IMR-90 (cell line): ENCODE measurements around the gene RUSC1.

Source experiments
- BHLHE40 ChIP-seq: fragments of 150-350 bp; IDR thresholded peaks from 2 replicates; pipeline ENCODE4 v1.6.1; 2016; ENCODE audit warnings: mild to moderate bottlenecking, low read depth, low read length
- CEBPB ChIP-seq: IDR thresholded peaks from 2 replicates; pipeline ENCODE4 v1.6.1; 2012; ENCODE audit warnings: low read depth, low read length, improper control_type of control experiment
- CHD1 ChIP-seq: IDR thresholded peaks from 2 replicates; pipeline ENCODE4 v1.6.1; 2012; ENCODE audit warnings: low read depth, low read length, improper control_type of control experiment
- FOS ChIP-seq: fragments of 150-350 bp; IDR thresholded peaks from 2 replicates; pipeline ENCODE4 v1.6.1; 2016; ENCODE audit warnings: low read depth, low read length
- MAFK ChIP-seq: IDR thresholded peaks from 2 replicates; pipeline ENCODE4 v1.6.1; 2012; ENCODE audit warnings: low read depth, low read length, improper control_type of control experiment
- MAZ ChIP-seq: IDR thresholded peaks from 2 replicates; pipeline ENCODE4 v1.6.1; 2012; ENCODE audit warnings: low read depth, mild to moderate bottlenecking, low read length, improper control_type of control experiment, moderate library complexity, borderline replicate concordance
- POLR2A ChIP-seq: IDR thresholded peaks from 2 replicates; pipeline ENCODE4 v1.6.1; 2012; ENCODE audit warnings: mild to moderate bottlenecking, low read depth, low read length
- RAD21 ChIP-seq: IDR thresholded peaks from 2 replicates; pipeline ENCODE4 v1.6.1; 2012; ENCODE audit warnings: low read length, improper control_type of control experiment
- RCOR1 ChIP-seq: IDR thresholded peaks from 2 replicates; pipeline ENCODE4 v1.6.1; 2012; ENCODE audit warnings: mild to moderate bottlenecking, low read length, improper control_type of control experiment; ENCODE audit not compliant: insufficient replicate concordance
- RFX5 ChIP-seq: IDR thresholded peaks from 2 replicates; pipeline ENCODE4 v1.8.0; 2012; ENCODE audit warnings: low read depth, mild to moderate bottlenecking, low read length, moderate library complexity
- SMC3 ChIP-seq: fragments of 150-350 bp; IDR thresholded peaks from 2 replicates; pipeline ENCODE4 v1.6.1; 2016; ENCODE audit warnings: low read depth, mild to moderate bottlenecking, antibody characterized with exemption, low read length, moderate library complexity
- TF ChIP-seq, protein P1 (sequence below): conservative IDR thresholded peaks from 2 replicates; pipeline ENCODE4 v1.5.1; 2012; ENCODE audit warnings: mild to moderate bottlenecking, low read depth, low read length, improper control_type of control experiment
- TF ChIP-seq, protein P2 (sequence below): fragments of 150-350 bp; IDR thresholded peaks from 2 replicates; pipeline ENCODE4 v1.6.1; 2016; ENCODE audit warnings: low read depth, mild to moderate bottlenecking, low read length, moderate library complexity, borderline replicate concordance

DNA sequence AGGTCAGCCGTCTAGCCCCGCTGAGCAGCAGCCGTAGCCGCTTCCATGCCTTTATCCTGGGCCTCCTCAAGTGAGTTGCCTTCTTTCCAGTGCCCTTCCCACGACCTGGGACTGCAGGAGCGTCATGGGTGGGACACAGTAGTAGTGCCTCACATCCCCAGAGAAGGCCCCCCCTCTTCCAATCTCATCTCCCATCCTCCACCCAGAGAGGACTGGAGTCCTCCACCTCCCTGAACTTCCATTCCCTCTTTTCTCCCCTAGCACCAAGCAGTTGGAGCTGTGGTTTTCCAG, 4.9 kb downstream of the RUSC1 start:
- TF ChIP-seq, protein P1, sequence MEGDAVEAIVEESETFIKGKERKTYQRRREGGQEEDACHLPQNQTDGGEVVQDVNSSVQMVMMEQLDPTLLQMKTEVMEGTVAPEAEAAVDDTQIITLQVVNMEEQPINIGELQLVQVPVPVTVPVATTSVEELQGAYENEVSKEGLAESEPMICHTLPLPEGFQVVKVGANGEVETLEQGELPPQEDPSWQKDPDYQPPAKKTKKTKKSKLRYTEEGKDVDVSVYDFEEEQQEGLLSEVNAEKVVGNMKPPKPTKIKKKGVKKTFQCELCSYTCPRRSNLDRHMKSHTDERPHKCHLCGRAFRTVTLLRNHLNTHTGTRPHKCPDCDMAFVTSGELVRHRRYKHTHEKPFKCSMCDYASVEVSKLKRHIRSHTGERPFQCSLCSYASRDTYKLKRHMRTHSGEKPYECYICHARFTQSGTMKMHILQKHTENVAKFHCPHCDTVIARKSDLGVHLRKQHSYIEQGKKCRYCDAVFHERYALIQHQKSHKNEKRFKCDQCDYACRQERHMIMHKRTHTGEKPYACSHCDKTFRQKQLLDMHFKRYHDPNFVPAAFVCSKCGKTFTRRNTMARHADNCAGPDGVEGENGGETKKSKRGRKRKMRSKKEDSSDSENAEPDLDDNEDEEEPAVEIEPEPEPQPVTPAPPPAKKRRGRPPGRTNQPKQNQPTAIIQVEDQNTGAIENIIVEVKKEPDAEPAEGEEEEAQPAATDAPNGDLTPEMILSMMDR: no peak
- TF ChIP-seq RCOR1 (no peak), CEBPB (no peak), POLR2A (no peak), RFX5 (no peak), SMC3 (no peak), MAFK (no peak), CHD1 (no peak), RAD21 (no peak), BHLHE40 (no peak), MAZ (no peak), FOS (no peak)
- TF ChIP-seq, protein P2, sequence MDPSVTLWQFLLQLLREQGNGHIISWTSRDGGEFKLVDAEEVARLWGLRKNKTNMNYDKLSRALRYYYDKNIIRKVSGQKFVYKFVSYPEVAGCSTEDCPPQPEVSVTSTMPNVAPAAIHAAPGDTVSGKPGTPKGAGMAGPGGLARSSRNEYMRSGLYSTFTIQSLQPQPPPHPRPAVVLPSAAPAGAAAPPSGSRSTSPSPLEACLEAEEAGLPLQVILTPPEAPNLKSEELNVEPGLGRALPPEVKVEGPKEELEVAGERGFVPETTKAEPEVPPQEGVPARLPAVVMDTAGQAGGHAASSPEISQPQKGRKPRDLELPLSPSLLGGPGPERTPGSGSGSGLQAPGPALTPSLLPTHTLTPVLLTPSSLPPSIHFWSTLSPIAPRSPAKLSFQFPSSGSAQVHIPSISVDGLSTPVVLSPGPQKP: no peak
